ENCODE results near the gene IL1RN.

GRCh38 chr2:113112871-113113270 is 14.5 kb upstream of the IL1RN start:
- TF ChIP-seq CTCF (conservative IDR thresholded peaks at IDR 0.05) (no peak), ZFX (IDR thresholded peaks at IDR 0.05) (no peak)
